ENCODE data around the gene KCNAB3.

Gene KCNAB3

GRCh38 chr17:7940743-7941142 is 11.1 kb upstream of the KCNAB3 start:
- Histone ChIP-seq H2BK15ac (ENCODE audit: low read depth, poor library complexity, severe bottlenecking) (no peak overlapping the region), H2AFZ (ENCODE audit: low read depth, low read length) (no peak overlapping the region), H3K4me2 (ENCODE audit: low read length, poor library complexity, severe bottlenecking) (no peak overlapping the region), H3K4ac (ENCODE audit: low read depth in 1 of 2, low read length in 2 of 2) (no peak overlapping the region), H3K9me3 (ENCODE audit: control insufficient read depth, low read length) (no peaks in the 10 kb centered on the region), H2BK12ac (ENCODE audit: low read length in 2 of 2) (no peak overlapping the region), H3K36me3 (ENCODE audit: control insufficient read depth in 1 of 2, insufficient read depth in 2 of 2, low read depth in 1 of 2, low read length in 2 of 2) (peaks cover 48 to 84% of the 10 kb centered on the region in 2 experiments), H3K79me1 (replicated peaks; ENCODE audit: low read length, poor library complexity, severe bottlenecking) (peaks cover 18% of the 10 kb centered on the region), H3K23ac (ENCODE audit: low read length in 2 of 2) (no peak overlapping the region), H3K18ac (ENCODE audit: low read depth in 1 of 2, low read length in 2 of 2) (no peak overlapping the region), H2BK120ac (ENCODE audit: low read depth, low read length) (no peak overlapping the region), H4K91ac (ENCODE audit: low read length) (no peak overlapping the region), H3K4me3 (ENCODE audit: insufficient read depth in 1 of 2, low read depth in 1 of 2, low read length in 2 of 2) (no peak overlapping the region), H3K27me3 (ENCODE audit: control insufficient read depth in 1 of 2, insufficient read depth in 1 of 2, low read length in 2 of 2) (no peaks in the 10 kb centered on the region), H2BK5ac (ENCODE audit: low read depth, low read length, poor library complexity, severe bottlenecking) (no peak overlapping the region), H3K9ac (ENCODE audit: low read length) (no peak overlapping the region), H3K4me1 (ENCODE audit: control insufficient read depth, insufficient read depth, low read depth, low read length) (no peaks in the 10 kb centered on the region), H3K27ac (ENCODE audit: low read length, poor library complexity, severe bottlenecking) (no peak overlapping the region), H3K14ac (ENCODE audit: low read length in 2 of 2) (no peak overlapping the region), H4K8ac (ENCODE audit: low read length) (no peak overlapping the region), H2AK5ac (ENCODE audit: low read length, severe bottlenecking) (no peak overlapping the region)
- no peak for DNase-seq
- 96% methylated on average over 6 of the region's 6 CpGs for WGBS

- Histone ChIP-seq H3K9ac (ENCODE audit: low read length) (no peak overlapping the region), H4K8ac (ENCODE audit: low read length) (no peak overlapping the region), H2AFZ (ENCODE audit: low read depth, low read length) (no peak overlapping the region), H2BK12ac (ENCODE audit: low read length in 2 of 2) (no peak overlapping the region), H3K4me2 (ENCODE audit: low read length, poor library complexity, severe bottlenecking) (no peak overlapping the region), H3K4ac (ENCODE audit: low read depth in 1 of 2, low read length in 2 of 2) (no peak overlapping the region), H3K27ac (ENCODE audit: low read length, poor library complexity, severe bottlenecking) (no peak overlapping the region), H2AK5ac (ENCODE audit: low read length, severe bottlenecking) (no peak overlapping the region), H3K27me3 (ENCODE audit: control insufficient read depth in 1 of 2, insufficient read depth in 1 of 2, low read length in 2 of 2) (no peaks in the 10 kb centered on the region), H2BK5ac (ENCODE audit: low read depth, low read length, poor library complexity, severe bottlenecking) (no peak overlapping the region), H3K4me1 (ENCODE audit: control insufficient read depth, insufficient read depth, low read depth, low read length) (no peaks in the 10 kb centered on the region), H3K79me1 (replicated peaks; ENCODE audit: low read length, poor library complexity, severe bottlenecking) (peaks cover 19% of the 10 kb centered on the region), H2BK120ac (ENCODE audit: low read depth, low read length) (no peak overlapping the region), H3K18ac (ENCODE audit: low read depth in 1 of 2, low read length in 2 of 2) (no peak overlapping the region), H3K23ac (ENCODE audit: low read length in 2 of 2) (no peak overlapping the region), H3K14ac (ENCODE audit: low read length in 2 of 2) (no peak overlapping the region), H3K4me3 (ENCODE audit: insufficient read depth in 1 of 2, low read depth in 1 of 2, low read length in 2 of 2) (no peak overlapping the region), H3K36me3 (ENCODE audit: control insufficient read depth in 1 of 2, insufficient read depth in 2 of 2, low read depth in 1 of 2, low read length in 2 of 2) (peaks cover 45 to 83% of the 10 kb centered on the region in 2 experiments), H4K91ac (ENCODE audit: low read length) (no peak overlapping the region), H2BK15ac (ENCODE audit: low read depth, poor library complexity, severe bottlenecking) (no peak overlapping the region), H3K9me3 (ENCODE audit: control insufficient read depth, low read length) (no peaks in the 10 kb centered on the region)
- WGBS, result 95% methylated on average over 4 of the region's 4 CpGs
- DNase-seq, result no peak
Measured at GRCh38 chr17:7940034-7940433, 10.4 kb upstream of the KCNAB3 start.

GRCh38 chr17:7935859-7936258 is 6.2 kb upstream of the KCNAB3 start:
- Histone ChIP-seq H3K23ac (ENCODE audit: low read length in 2 of 2) (no peak overlapping the region), H3K27ac (ENCODE audit: low read length, poor library complexity, severe bottlenecking) (no peak overlapping the region), H3K4me3 (ENCODE audit: insufficient read depth in 1 of 2, low read depth in 1 of 2, low read length in 2 of 2) (no peak overlapping the region), H3K14ac (ENCODE audit: low read length in 2 of 2) (no peak overlapping the region), H3K79me1 (replicated peaks; ENCODE audit: low read length, poor library complexity, severe bottlenecking) (peaks cover 36% of the 10 kb centered on the region), H3K9ac (ENCODE audit: low read length) (peak overlapping the region; percentile 23), H3K4me1 (ENCODE audit: control insufficient read depth, insufficient read depth, low read depth, low read length) (peaks cover 7% of the 10 kb centered on the region), H3K18ac (ENCODE audit: low read depth in 1 of 2, low read length in 2 of 2) (no peak overlapping the region), H2BK12ac (ENCODE audit: low read length in 2 of 2) (no peak overlapping the region), H3K27me3 (ENCODE audit: control insufficient read depth in 1 of 2, insufficient read depth in 1 of 2, low read length in 2 of 2) (no peaks in the 10 kb centered on the region), H2BK5ac (ENCODE audit: low read depth, low read length, poor library complexity, severe bottlenecking) (no peak overlapping the region), H3K4me2 (ENCODE audit: low read length, poor library complexity, severe bottlenecking) (no peak overlapping the region), H3K36me3 (ENCODE audit: control insufficient read depth in 1 of 2, insufficient read depth in 2 of 2, low read depth in 1 of 2, low read length in 2 of 2) (peaks cover 25 to 59% of the 10 kb centered on the region in 2 experiments), H2AFZ (ENCODE audit: low read depth, low read length) (no peak overlapping the region), H2BK120ac (ENCODE audit: low read depth, low read length) (no peak overlapping the region), H2BK15ac (ENCODE audit: low read depth, poor library complexity, severe bottlenecking) (no peak overlapping the region), H4K8ac (ENCODE audit: low read length) (no peak overlapping the region), H3K9me3 (ENCODE audit: control insufficient read depth, low read length) (no peaks in the 10 kb centered on the region), H3K4ac (ENCODE audit: low read depth in 1 of 2, low read length in 2 of 2) (no peak overlapping the region), H4K91ac (ENCODE audit: low read length) (no peak overlapping the region), H2AK5ac (ENCODE audit: low read length, severe bottlenecking) (no peak overlapping the region)
- no peak for DNase-seq

GRCh38 chr17:7932949-7933348 is 3.3 kb upstream of the KCNAB3 start:
- peak overlapping the region; percentile 84 for H2AFZ ChIP-seq (ENCODE audit: low read depth, low read length)
- H3K23ac ChIP-seq (ENCODE audit: low read length in 2 of 2), result no peak overlapping the region
- H3K4me2 ChIP-seq (ENCODE audit: low read length, poor library complexity, severe bottlenecking), result peak overlapping the region; percentile 83
- H3K9ac ChIP-seq (ENCODE audit: low read length), result peak overlapping the region; percentile 90
- H3K36me3 ChIP-seq (ENCODE audit: control insufficient read depth in 1 of 2, insufficient read depth in 2 of 2, low read depth in 1 of 2, low read length in 2 of 2), result peaks cover 26 to 32% of the 10 kb centered on the region in 2 experiments
- H3K27me3 ChIP-seq (ENCODE audit: control insufficient read depth in 1 of 2, insufficient read depth in 1 of 2, low read length in 2 of 2), result no peaks in the 10 kb centered on the region
- H4K91ac ChIP-seq (ENCODE audit: low read length), result no peak overlapping the region
- no peak overlapping the region for H2AK5ac ChIP-seq (ENCODE audit: low read length, severe bottlenecking)
- DNase-seq, result peak; percentile 89
- H3K4me3 ChIP-seq (ENCODE audit: insufficient read depth in 1 of 2, low read depth in 1 of 2, low read length in 2 of 2), result peak overlapping the region; percentile 83 to 85
- H3K9me3 ChIP-seq (ENCODE audit: control insufficient read depth, low read length), result no peaks in the 10 kb centered on the region
- H4K8ac ChIP-seq (ENCODE audit: low read length), result peak overlapping the region; percentile 50
- H3K27ac ChIP-seq (ENCODE audit: low read length, poor library complexity, severe bottlenecking), result no peak overlapping the region
- H3K79me1 ChIP-seq (replicated peaks; ENCODE audit: low read length, poor library complexity, severe bottlenecking), result peaks cover 41% of the 10 kb centered on the region
- no peak overlapping the region for H2BK5ac ChIP-seq (ENCODE audit: low read depth, low read length, poor library complexity, severe bottlenecking)
- H3K18ac ChIP-seq (ENCODE audit: low read depth in 1 of 2, low read length in 2 of 2), result peak overlapping the region in 1 of 2 experiments; percentile 85
- H3K4ac ChIP-seq (ENCODE audit: low read depth in 1 of 2, low read length in 2 of 2), result peak overlapping the region in 1 of 2 experiments; percentile 57
- peaks cover 21% of the 10 kb centered on the region for H3K4me1 ChIP-seq (ENCODE audit: control insufficient read depth, insufficient read depth, low read depth, low read length)
- WGBS, result 9% methylated on average over 16 of the region's 16 CpGs
- H2BK15ac ChIP-seq (ENCODE audit: low read depth, poor library complexity, severe bottlenecking), result no peak overlapping the region
- no peak overlapping the region for H3K14ac ChIP-seq (ENCODE audit: low read length in 2 of 2)
- H2BK12ac ChIP-seq (ENCODE audit: low read length in 2 of 2), result no peak overlapping the region
- H2BK120ac ChIP-seq (ENCODE audit: low read depth, low read length), result no peak overlapping the region
